OCI-LY3 (cell line): ENCODE measurements around the gene KDM8.

Experiments used
- H2AFZ ChIP-seq: fragments of 200-600, 300-600 bp; shearing (Covaris generic); 2 replicates; pipeline ENCODE4 v1.6.0; 2014; ENCODE audit warnings: antibody characterized with exemption, low read depth, low read length
- H3K27ac ChIP-seq: fragments of 200-600, 300-600 bp; sonication (generic); 2 replicates; pipeline ENCODE4 v1.5.1; 2014; ENCODE audit warnings: mild to moderate bottlenecking, low read length, moderate library complexity, mixed read lengths
- H3K27me3 ChIP-seq: fragments of 200-600, 300-600 bp; sonication (generic); 2 replicates; pipeline ENCODE4 v1.6.1; 2014; ENCODE audit warnings: low read depth, low read length, mixed read lengths
- H3K36me3 ChIP-seq: fragments of 200-600, 300-600 bp; sonication (generic); replicated peaks from 2 replicates; pipeline ENCODE3; 2014; ENCODE audit warnings: low read depth, low read length, mixed read lengths
- H3K4me1 ChIP-seq: fragments of 300-600, 200-600 bp; sonication (generic); 2 replicates; pipeline ENCODE4 v1.6.1; 2014; ENCODE audit warnings: low read length, mixed read lengths
- H3K4me2 ChIP-seq: fragments of 200-600, 300-600 bp; sonication (generic); 2 replicates; pipeline ENCODE4 v1.6.1; 2014; ENCODE audit warnings: low read length, mixed read lengths
- H3K4me3 ChIP-seq: fragments of 300-600, 200-600 bp; sonication (generic); 2 replicates; pipeline ENCODE4 v1.5.1; 2014; ENCODE audit warnings: antibody characterized with exemption, mild to moderate bottlenecking, low read length, moderate library complexity
- H3K79me2 ChIP-seq: fragments of 300-600, 200-600 bp; shearing (Covaris generic); 2 replicates; pipeline ENCODE4 v1.6.1; 2014; ENCODE audit warnings: mild to moderate bottlenecking, low read length, mixed read lengths
- H3K9ac ChIP-seq: fragments of 300-600, 200-600 bp; shearing (Covaris generic); 2 replicates; pipeline ENCODE4 v1.6.0; 2014; ENCODE audit warnings: mild to moderate bottlenecking, low read length, moderate library complexity
- H3K9me3 ChIP-seq: fragments of 200-600, 300-600 bp; shearing (Covaris generic); 2 replicates; pipeline ENCODE4 v1.6.1; 2014; ENCODE audit warnings: low read length, mixed read lengths; ENCODE audit not compliant: insufficient read depth
- H4K20me1 ChIP-seq: fragments of 200-600, 300-600 bp; sonication (generic); 2 replicates; pipeline ENCODE4 v1.6.1; 2016; ENCODE audit warnings: low read length, mixed read lengths; ENCODE audit not compliant: insufficient read depth
- CTCF ChIP-seq: fragments of 200-600, 300-600 bp; sonication (generic); IDR thresholded peaks from 2 replicates; pipeline ENCODE4 v1.5.1; 2014; ENCODE audit warnings: antibody characterized with exemption, low read length, low read depth
- EZH2phosphoT487 ChIP-seq: fragments of 200-600 bp; shearing (Covaris generic); IDR thresholded peaks from 2 replicates; pipeline ENCODE4 v1.6.1; 2018; ENCODE audit warnings: antibody characterized with exemption, mixed run types, low read depth

KDM8 gene

DNA sequence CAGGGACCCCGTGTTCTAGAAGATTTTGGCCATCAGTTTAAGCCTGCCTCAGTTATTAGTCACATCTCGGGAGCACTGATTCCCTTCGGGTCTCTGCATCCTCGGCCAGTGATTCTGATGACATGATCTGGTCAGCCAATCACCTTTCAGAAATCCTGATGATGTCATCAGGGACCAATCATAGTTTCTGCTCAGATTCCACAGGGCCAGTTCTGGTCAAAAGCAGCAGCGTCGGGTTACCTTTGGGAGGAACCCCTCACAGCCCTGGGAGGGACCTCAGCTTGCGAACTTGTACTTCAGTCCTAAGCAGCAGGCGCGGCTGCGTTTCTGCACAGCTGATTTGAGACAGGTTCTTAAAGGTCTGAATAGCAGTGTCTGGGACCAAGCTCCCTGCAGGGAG lies 13.9 kb downstream of the KDM8 start:
- H3K9me3 ChIP-seq = no peaks in the 10 kb centered on the region
- no peak overlapping the region for H3K4me2 ChIP-seq
- no peaks in the 10 kb centered on the region for H4K20me1 ChIP-seq
- no peak overlapping the region for H3K9ac ChIP-seq
- H3K4me1 ChIP-seq = no peaks in the 10 kb centered on the region
- no peak overlapping the region for H3K4me3 ChIP-seq
- no peak overlapping the region for H3K27ac ChIP-seq
- TF ChIP-seq CTCF = no peak
- TF ChIP-seq EZH2phosphoT487 = no peak
- H3K36me3 ChIP-seq = no peaks in the 10 kb centered on the region
- no peaks in the 10 kb centered on the region for H3K27me3 ChIP-seq
- no peaks in the 10 kb centered on the region for H3K79me2 ChIP-seq
- no peak overlapping the region for H2AFZ ChIP-seq

GRCh38 chr16:27218756-27219155 lies 15.4 kb downstream of the KDM8 start:
- no peaks in the 10 kb centered on the region for H3K9me3 ChIP-seq
- H3K4me2 ChIP-seq = no peak overlapping the region
- no peak overlapping the region for H2AFZ ChIP-seq
- H3K79me2 ChIP-seq = no peaks in the 10 kb centered on the region
- H3K4me1 ChIP-seq = no peaks in the 10 kb centered on the region
- TF ChIP-seq CTCF (no peak), EZH2phosphoT487 (no peak)
- H3K27ac ChIP-seq = no peak overlapping the region
- H3K4me3 ChIP-seq = no peak overlapping the region
- no peaks in the 10 kb centered on the region for H4K20me1 ChIP-seq
- H3K9ac ChIP-seq = no peak overlapping the region
- no peaks in the 10 kb centered on the region for H3K27me3 ChIP-seq
- no peaks in the 10 kb centered on the region for H3K36me3 ChIP-seq

- Histone ChIP-seq H3K79me2 (no peaks in the 10 kb centered on the region), H3K4me1 (no peaks in the 10 kb centered on the region), H3K4me2 (no peak overlapping the region), H3K36me3 (no peaks in the 10 kb centered on the region), H3K9ac (no peak overlapping the region), H4K20me1 (no peaks in the 10 kb centered on the region), H3K27ac (no peak overlapping the region), H3K27me3 (no peaks in the 10 kb centered on the region), H3K4me3 (no peak overlapping the region), H2AFZ (no peak overlapping the region), H3K9me3 (no peaks in the 10 kb centered on the region)
- TF ChIP-seq CTCF (no peak), EZH2phosphoT487 (no peak)
Measured at GRCh38 chr16:27219161-27219560, 15.8 kb downstream of the KDM8 start.

DNA sequence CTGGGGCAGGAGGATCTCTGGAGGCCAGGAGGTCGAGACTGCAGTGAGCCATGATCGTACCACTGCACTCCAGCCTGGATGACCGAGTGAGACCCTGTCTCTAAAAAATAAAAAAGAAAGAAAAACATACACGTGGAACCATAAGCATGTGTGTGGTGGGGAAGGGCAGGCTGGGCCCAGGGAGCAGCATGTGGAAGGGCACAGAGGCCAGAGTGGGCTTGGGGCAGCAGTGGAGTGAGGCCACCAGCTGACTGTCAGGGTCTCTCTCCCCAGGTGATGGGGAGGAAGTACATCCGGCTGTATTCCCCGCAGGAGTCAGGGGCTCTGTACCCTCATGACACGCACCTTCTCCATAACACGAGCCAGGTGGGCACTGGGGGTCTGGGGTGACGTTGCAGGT lies 16.8 kb downstream of the KDM8 start:
- Histone ChIP-seq H3K36me3 (no peaks in the 10 kb centered on the region), H3K9ac (no peak overlapping the region), H3K4me3 (no peak overlapping the region), H4K20me1 (no peaks in the 10 kb centered on the region), H3K27ac (no peak overlapping the region), H2AFZ (no peak overlapping the region), H3K9me3 (no peaks in the 10 kb centered on the region), H3K27me3 (no peaks in the 10 kb centered on the region), H3K4me2 (no peak overlapping the region), H3K79me2 (no peaks in the 10 kb centered on the region), H3K4me1 (no peaks in the 10 kb centered on the region)
- TF ChIP-seq EZH2phosphoT487 (no peak), CTCF (no peak)
